H1 (cell line): ENCODE measurements around the gene TMEM271. TPM values are rescaled to one million over a fixed set of nuclear protein-coding genes. Genes with fewer than 3 reads are reported as not detected.

ENCODE experiments used
- CTCF ChIA-PET: fragments of 300-600 bp; sonication (Branson Sonifier 250); formaldehyde crosslinking; loops from one replicate; lab custom pipeline; 2021; ENCODE audit not compliant: partially characterized antibody; lab: Charles Lee
- POLR2A ChIA-PET: fragments of 300-600 bp; sonication (Branson Sonifier 250); formaldehyde crosslinking; loops from one replicate; lab custom pipeline; 2021; ENCODE audit warnings: inconsistent platforms; ENCODE audit not compliant: partially characterized antibody; lab: Charles Lee
- DNase-seq, 2 experiments: peaks; one replicate each; pipeline versions ENCODE4 v3.0.0 to v3.0.0-alpha.2; 2010 to 2022; ENCODE audit warnings: low spot score in 2 of 2, low read depth in 1 of 2, mixed read lengths in 1 of 2
- FAIRE-seq: peaks from 2 replicates; lab custom pipeline; 2011; peaks lifted over from hg19 to GRCh38; lab: Jason Lieb, UNC
- H2AFZ ChIP-seq: 2 replicates; pipeline ENCODE4 v1.8.1; 2012; ENCODE audit warnings: low read length, inconsistent platforms
- H2AK5ac ChIP-seq: 2 replicates; pipeline ENCODE4 v1.6.1; 2013; ENCODE audit warnings: low read depth, low read length
- H2BK120ac ChIP-seq: replicated peaks from 2 replicates; pipeline ENCODE3; 2013; ENCODE audit warnings: low read depth, low read length, inconsistent platforms
- H2BK12ac ChIP-seq: 2 replicates; pipeline ENCODE4 v1.6.1; 2013; ENCODE audit warnings: low read depth, low read length
- H2BK15ac ChIP-seq: 2 replicates; pipeline ENCODE4 v1.6.1; 2013; ENCODE audit warnings: low read length
- H2BK20ac ChIP-seq: 2 replicates; pipeline ENCODE4 v1.6.1; 2013; ENCODE audit warnings: low read length
- H2BK5ac ChIP-seq: 2 replicates; pipeline ENCODE4 v1.6.1; 2013; ENCODE audit warnings: low read depth, low read length
- H3K14ac ChIP-seq: 2 replicates; pipeline ENCODE4 v1.6.1; 2013; ENCODE audit warnings: inconsistent platforms; ENCODE audit not compliant: insufficient read length
- H3K18ac ChIP-seq: 2 replicates; pipeline ENCODE4 v1.6.1; 2013; ENCODE audit warnings: low read length; ENCODE audit errors: extremely low read depth
- H3K23ac ChIP-seq: 2 replicates; pipeline ENCODE4 v1.6.1; 2013; ENCODE audit warnings: inconsistent platforms; ENCODE audit not compliant: insufficient read length
- H3K23me2 ChIP-seq: 2 replicates; pipeline ENCODE4 v1.6.1; 2013; ENCODE audit warnings: low read depth, low read length
- H3K27ac ChIP-seq: 2 replicates; pipeline ENCODE4 v1.6.1; 2011; ENCODE audit warnings: low read depth, low read length, inconsistent platforms
- H3K27me3 ChIP-seq, 4 experiments: replicated peaks in 1 of 4; 1 replicate in 1 of 4; 2 replicates in 3 of 4; pipeline versions ENCODE4 v1.6.1 to v1.8.1; 2011 to 2013; ENCODE audit warnings: low read length in 3 of 4, mild to moderate bottlenecking in 3 of 4, inconsistent platforms in 2 of 4, mixed read lengths in 2 of 4, moderate library complexity in 1 of 4; ENCODE audit not compliant: control insufficient read depth in 3 of 4, insufficient read depth in 3 of 4; ENCODE audit errors: extremely low read depth in 1 of 4
- H3K36me3 ChIP-seq, 4 experiments: 2 replicates each; pipeline versions ENCODE4 v1.6.1 to v1.8.1; 2011 to 2013; ENCODE audit warnings: mild to moderate bottlenecking in 4 of 4, low read length in 3 of 4, moderate library complexity in 2 of 4, control low read depth in 1 of 4, inconsistent platforms in 1 of 4; ENCODE audit not compliant: insufficient read depth in 4 of 4, control insufficient read depth in 2 of 4
- H3K4ac ChIP-seq: replicated peaks from 2 replicates; pipeline ENCODE3; 2013; ENCODE audit warnings: low read length, low read depth, mixed read lengths, inconsistent platforms; ENCODE audit not compliant: insufficient read length
- H3K4me1 ChIP-seq, 4 experiments: replicated peaks in 1 of 4; 1 replicate in 1 of 4; 2 replicates in 3 of 4; pipeline versions ENCODE4 v1.6.1 to v1.8.1; 2011 to 2013; ENCODE audit warnings: low read length in 3 of 4, inconsistent platforms in 2 of 4, mixed read lengths in 1 of 4; ENCODE audit not compliant: insufficient read depth in 4 of 4, control insufficient read depth in 3 of 4
- H3K4me2 ChIP-seq, 2 experiments: 2 replicates each; pipeline versions ENCODE4 v1.6.1 to v1.8.1; 2011 to 2013; ENCODE audit warnings: low read depth in 2 of 2, low read length in 2 of 2, control low read depth in 1 of 2, inconsistent platforms in 1 of 2, mild to moderate bottlenecking in 1 of 2; ENCODE audit not compliant: insufficient read depth in 1 of 2
- H3K4me3 ChIP-seq, 4 experiments: fragments of 200-600, 300-600 bp in 1 of 4; sonication (generic), shearing (Covaris generic), sonication (Bioruptor Twin) in 1 of 4; 2 replicates each; pipeline versions ENCODE4 v1.5.1 to v1.8.1; 2011 to 2016; ENCODE audit warnings: low read length in 4 of 4, low read depth in 3 of 4, control low read depth in 2 of 4, inconsistent platforms in 2 of 4, mild to moderate bottlenecking in 2 of 4, mixed read lengths in 1 of 4, moderate library complexity in 1 of 4; ENCODE audit not compliant: insufficient read depth in 2 of 4; ENCODE audit errors: extremely low read depth in 1 of 4
- H3K56ac ChIP-seq: replicated peaks from 2 replicates; pipeline ENCODE3; 2013; ENCODE audit warnings: low read depth, mild to moderate bottlenecking, mixed read lengths, low read length, inconsistent platforms; ENCODE audit not compliant: insufficient read length
- H3K79me1 ChIP-seq: 2 replicates; pipeline ENCODE4 v1.6.1; 2013; ENCODE audit warnings: low read depth, low read length, control low read depth
- H3K79me2 ChIP-seq, 2 experiments: 2 replicates each; pipeline versions ENCODE4 v1.6.1 to v1.8.1; 2012 to 2013; ENCODE audit warnings: low read length in 2 of 2, mild to moderate bottlenecking in 2 of 2, inconsistent platforms in 1 of 2; ENCODE audit not compliant: insufficient read depth in 2 of 2, control insufficient read depth in 1 of 2
- H3K9ac ChIP-seq, 4 experiments: replicated peaks in 1 of 4; 1 replicate in 1 of 4; 2 replicates in 3 of 4; pipeline versions ENCODE4 v1.6.1 to v1.8.1; 2011 to 2013; ENCODE audit warnings: low read depth in 3 of 4, low read length in 3 of 4, control low read depth in 2 of 4, mild to moderate bottlenecking in 2 of 4, moderate library complexity in 2 of 4, inconsistent platforms in 1 of 4; ENCODE audit errors: extremely low read depth in 1 of 4
- H3K9me3 ChIP-seq, 2 experiments: 2 replicates each; pipeline versions ENCODE4 v1.6.1 to v1.8.1; 2012 to 2013; ENCODE audit warnings: mild to moderate bottlenecking in 2 of 2, moderate library complexity in 2 of 2, control low read depth in 1 of 2, inconsistent platforms in 1 of 2, low read depth in 1 of 2, low read length in 1 of 2, mixed read lengths in 1 of 2; ENCODE audit not compliant: insufficient read depth in 2 of 2
- H4K20me1 ChIP-seq, 2 experiments: replicated peaks in 1 of 2; 2 replicates each; pipeline versions ENCODE3 to v1.8.1; 2011 to 2013; ENCODE audit warnings: inconsistent platforms in 2 of 2, low read length in 2 of 2, mild to moderate bottlenecking in 1 of 2; ENCODE audit not compliant: insufficient read depth in 2 of 2, control insufficient read depth in 1 of 2
- H4K5ac ChIP-seq: 2 replicates; pipeline ENCODE4 v1.6.1; 2013; ENCODE audit warnings: low read length, low read depth, mixed read lengths, inconsistent platforms; ENCODE audit not compliant: insufficient read length
- H4K8ac ChIP-seq: 2 replicates; pipeline ENCODE4 v1.8.0; 2013; ENCODE audit warnings: mild to moderate bottlenecking, moderate library complexity, low read length, inconsistent platforms; ENCODE audit not compliant: insufficient read depth; ENCODE audit errors: extremely low read depth
- H4K91ac ChIP-seq: replicated peaks from 2 replicates; pipeline ENCODE3; 2013; ENCODE audit warnings: low read length, mixed read lengths, inconsistent platforms; ENCODE audit not compliant: insufficient read length
- BCL11A ChIP-seq, 2 experiments: IDR thresholded peaks; one replicate each; pipeline ENCODE4 v1.6.1; 2011; ENCODE audit warnings: low read depth in 2 of 2, low read length in 2 of 2, mild to moderate bottlenecking in 2 of 2
- CTBP2 ChIP-seq: IDR thresholded peaks from 2 replicates; pipeline ENCODE4 v1.7.0; 2011; ENCODE audit warnings: borderline replicate concordance, mild to moderate bottlenecking, moderate library complexity, mixed read lengths, low read length; ENCODE audit not compliant: insufficient read depth, insufficient read length
- EZH2 ChIP-seq: fragments of 200-600 bp; sonication (generic); IDR thresholded peaks from 2 replicates; pipeline ENCODE4 v1.7.1; 2012; ENCODE audit warnings: low read depth, mild to moderate bottlenecking, moderate library complexity, low read length, inconsistent platforms; ENCODE audit not compliant: severe bottlenecking
- FOSL1 ChIP-seq: IDR thresholded peaks from 2 replicates; pipeline ENCODE4 v1.6.1; 2011; ENCODE audit warnings: mild to moderate bottlenecking, low read depth, low read length, moderate library complexity; ENCODE audit not compliant: insufficient read depth
- RAD21 ChIP-seq, 2 experiments: IDR thresholded peaks in 1 of 2; conservative IDR thresholded peaks in 1 of 2; 2 replicates each; pipeline ENCODE4 v1.6.1; 2011; ENCODE audit warnings: low read depth in 2 of 2, low read length in 2 of 2, improper control_type of control experiment in 1 of 2, inconsistent platforms in 1 of 2, mild to moderate bottlenecking in 1 of 2, moderate library complexity in 1 of 2
- SAP30 ChIP-seq: fragments of 300-600 bp; sonication (generic); IDR thresholded peaks from 2 replicates; pipeline ENCODE4 v1.7.1; 2012; ENCODE audit warnings: low read length, moderate library complexity, mild to moderate bottlenecking, inconsistent platforms; ENCODE audit not compliant: insufficient read depth, insufficient replicate concordance
- TAF7 ChIP-seq: optimal IDR thresholded peaks from 2 replicates; pipeline ENCODE3; 2011; ENCODE audit warnings: low read depth, mild to moderate bottlenecking, inconsistent platforms, low read length, moderate library complexity, borderline replicate concordance
- WGBS, 2 experiments: shearing (Covaris generic) in 1 of 2; methylation state at CpG; one replicate each; pipeline versions ENCODE4 v1.1.6 to v1.1.7; 2013 to 2015; ENCODE audit warnings: low lambda C conversion rate in 2 of 2, mixed read lengths in 2 of 2, inconsistent platforms in 1 of 2, low coverage in 1 of 2, missing lambda C conversion rate in 1 of 2; ENCODE audit not compliant: insufficient replicate concordance in 2 of 2, insufficient coverage in 1 of 2, insufficient read length in 1 of 2; ENCODE audit errors: extremely low coverage in 1 of 2, missing lambda C conversion rate in 1 of 2; 5-methylcytosine and 5-hydroxymethylcytosine counted together
- polyA plus RNA-seq, 7 experiments: library from polyadenylated mRNA; depleted of rRNA in 3 of 7; stranded (reverse) in 5 of 7; unstranded in 2 of 7; fragments of >200 nt in 5 of 7; fragments of 200-250 nt in 2 of 7; gene quantifications; 1 replicate in 5 of 7; 2 replicates in 1 of 7; 4 replicates in 1 of 7; pipeline versions ENCODE4 v1.2.1 to v1.2.3, GENCODE V29; 2011 to 2013; ENCODE audit warnings: missing spikeins in 2 of 7, mixed read lengths in 2 of 7
- total RNA-seq: library from RNA; stranded (reverse); fragmentation: NEBNext Ultra II Directional; extraction: Animal tissue kit (Norgen Biotek cat#: 25700); gene quantifications from 2 replicates; pipeline ENCODE4 v1.2.1, GENCODE V29; 2021
- TF ChIP-seq, protein P1 (sequence below), 3 experiments: IDR thresholded peaks; 1 replicate in 2 of 3; 2 replicates in 1 of 3; pipeline versions ENCODE4 v1.5.1 to v1.6.1; 2011; ENCODE audit warnings: low read length in 3 of 3, mild to moderate bottlenecking in 3 of 3, inconsistent platforms in 2 of 3, low read depth in 1 of 3, moderate library complexity in 1 of 3; ENCODE audit not compliant: insufficient read depth in 1 of 3; ENCODE audit errors: control extremely low read depth in 1 of 3

Gene TMEM271
- total and polyA plus RNA-seq, 2 of the 8 experiments (the other 6 are each of a cell fraction or from before 2014, with no cell fraction given) = 0.08 to 0.35 TPM

DNA sequence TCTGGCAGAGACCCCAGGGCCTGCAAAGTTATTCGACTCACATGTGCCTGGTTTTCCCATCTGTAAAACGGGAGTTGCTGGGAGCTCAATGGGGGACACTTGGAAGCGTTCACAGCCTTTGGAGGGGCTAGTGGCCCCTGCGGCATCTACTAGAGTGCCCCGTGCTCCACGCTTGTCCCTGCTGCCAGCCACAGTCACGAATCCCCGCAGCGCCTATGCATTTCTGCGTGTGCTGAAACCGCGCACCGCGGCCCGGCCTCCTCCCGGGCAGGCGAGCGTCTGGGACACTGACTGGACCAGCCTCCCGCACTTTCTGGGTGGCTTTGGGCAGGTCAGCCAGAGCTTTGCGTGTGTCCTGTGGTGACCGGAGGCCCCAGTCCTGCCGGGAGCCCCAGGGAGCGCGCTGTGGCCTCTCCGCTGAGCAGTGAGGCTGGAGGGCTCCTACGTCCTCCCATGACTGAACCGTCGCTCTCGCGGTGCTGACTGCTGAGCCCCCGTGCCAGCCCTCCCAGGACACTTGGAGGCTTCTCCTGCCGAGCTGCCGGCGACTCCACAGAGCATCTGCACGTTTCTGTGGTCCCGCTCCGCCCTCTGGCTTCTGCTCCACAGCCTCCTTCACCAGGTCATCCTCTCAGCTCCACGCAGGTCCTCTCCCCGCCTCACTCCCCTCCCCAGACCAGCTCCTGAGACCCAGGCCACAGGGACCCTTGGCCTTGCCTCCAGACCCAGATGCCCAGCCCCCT, 40.7 kb downstream of the TMEM271 start:
- Histone ChIP-seq H4K5ac (no peak overlapping the region), H3K4me3 (no peak overlapping the region), H2BK15ac (no peak overlapping the region), H3K23me2 (no peaks in the 10 kb centered on the region), H3K4me2 (no peak overlapping the region), H3K23ac (no peak overlapping the region), H3K56ac (no peak overlapping the region), H2BK12ac (no peak overlapping the region), H2AFZ (no peak overlapping the region), H2AK5ac (no peak overlapping the region), H3K18ac (no peak overlapping the region), H2BK120ac (no peak overlapping the region), H3K9me3 (no peaks in the 10 kb centered on the region), H3K36me3 (peaks cover 4 to 26% (median 15%) of the 10 kb centered on the region in 4 experiments; a peak in 5 of 8 replicates), H2BK5ac (no peak overlapping the region), H4K20me1 (peaks cover 5 to 15% of the 10 kb centered on the region in 2 experiments), H3K4me1 (no peaks in the 10 kb centered on the region), H4K91ac (no peak overlapping the region), H3K79me1 (no peaks in the 10 kb centered on the region), H3K79me2 (no peaks in the 10 kb centered on the region), H2BK20ac (no peak overlapping the region), H3K27me3 (no peaks in the 10 kb centered on the region), H3K4ac (no peak overlapping the region), H3K9ac (no peak overlapping the region), H3K14ac (no peak overlapping the region), H3K27ac (no peak overlapping the region), H4K8ac (no peak overlapping the region; the same call in 1 of the 2 replicates)
- 96% methylated on average over 36 of the region's 39 CpGs; no CpG with 5 or more reads in 1 of the 2 experiments for WGBS, 2 experiments
- FAIRE-seq (no peak), DNase-seq (no peak)
- ChIA-PET CTCF (interaction anchor here (0.9 kb wide), 1 partner anchor 13 kb away, joined by 4 read pairs; no protein-coding TSS in a partner anchor), POLR2A (interaction anchor here (1.2 to 1.3 kb wide), 2 partner anchors 13 to 18 kb away, joined by 3 to 4 read pairs; no protein-coding TSS in a partner anchor)
- TF ChIP-seq, protein P1, sequence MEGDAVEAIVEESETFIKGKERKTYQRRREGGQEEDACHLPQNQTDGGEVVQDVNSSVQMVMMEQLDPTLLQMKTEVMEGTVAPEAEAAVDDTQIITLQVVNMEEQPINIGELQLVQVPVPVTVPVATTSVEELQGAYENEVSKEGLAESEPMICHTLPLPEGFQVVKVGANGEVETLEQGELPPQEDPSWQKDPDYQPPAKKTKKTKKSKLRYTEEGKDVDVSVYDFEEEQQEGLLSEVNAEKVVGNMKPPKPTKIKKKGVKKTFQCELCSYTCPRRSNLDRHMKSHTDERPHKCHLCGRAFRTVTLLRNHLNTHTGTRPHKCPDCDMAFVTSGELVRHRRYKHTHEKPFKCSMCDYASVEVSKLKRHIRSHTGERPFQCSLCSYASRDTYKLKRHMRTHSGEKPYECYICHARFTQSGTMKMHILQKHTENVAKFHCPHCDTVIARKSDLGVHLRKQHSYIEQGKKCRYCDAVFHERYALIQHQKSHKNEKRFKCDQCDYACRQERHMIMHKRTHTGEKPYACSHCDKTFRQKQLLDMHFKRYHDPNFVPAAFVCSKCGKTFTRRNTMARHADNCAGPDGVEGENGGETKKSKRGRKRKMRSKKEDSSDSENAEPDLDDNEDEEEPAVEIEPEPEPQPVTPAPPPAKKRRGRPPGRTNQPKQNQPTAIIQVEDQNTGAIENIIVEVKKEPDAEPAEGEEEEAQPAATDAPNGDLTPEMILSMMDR (IDR thresholded peaks at IDR 0.05; ENCODE audit: control extremely low read depth in 1 of 3, insufficient read depth in 1 of 3, low read depth in 1 of 3, low read length in 3 of 3) = no peak
- TF ChIP-seq CTBP2 = no peak
- no peak for TF ChIP-seq RAD21 (IDR thresholded peaks at IDR 0.05 in 1 of 2, conservative IDR thresholded peaks at IDR 0.05 in 1 of 2; ENCODE audit: low read depth in 2 of 2, low read length in 2 of 2)
- TF ChIP-seq SAP30 = no peak
- TF ChIP-seq TAF7 = no peak
- no peak for TF ChIP-seq EZH2
- TF ChIP-seq FOSL1 = no peak
- TF ChIP-seq BCL11A (IDR thresholded peaks at IDR 0.05; ENCODE audit: low read depth in 2 of 2, low read length in 2 of 2) = no peak
